Pancreas (tissue), 10 donors: ENCODE measurements around the gene ESRRB. TPM values are rescaled to one million over a fixed set of nuclear protein-coding genes. Genes with fewer than 3 reads are reported as not detected.

Experiments
- ATAC-seq, 4 donors: fragments of 200-7000 bp; cut with Tn5 transposase; one replicate each; pipeline versions ENCODE4 v1.8.0 to v1.9.1; 2020; ENCODE audit warnings: mild to moderate bottlenecking in 4 of 4, moderate library complexity in 4 of 4
- DNase-seq, 6 donors: peaks; one replicate each; pipeline ENCODE4 v3.0.0-alpha.2; 2020
- FAIRE-seq: peaks from 2 replicates; lab custom pipeline; 2012; peaks lifted over from hg19 to GRCh38; lab: Jason Lieb, UNC
- H3K27ac ChIP-seq, 4 donors: fragments of 200-600 bp; sonication (generic); 1 replicate in 3 of 4; 2 replicates in 1 of 4; pipeline versions ENCODE4 v1.5.0 to v1.8.0; 2020
- H3K27me3 ChIP-seq, 4 donors: fragments of 200-600 bp; one replicate each; pipeline ENCODE4 v1.8.0; 2021
- H3K36me3 ChIP-seq, 3 donors: fragments of 200-600 bp; sonication (generic) in 1 of 3; one replicate each; pipeline versions ENCODE4 v1.5.0 to v1.8.0; 2020 to 2021
- H3K4me1 ChIP-seq, 3 donors: fragments of 200-600 bp; one replicate each; pipeline ENCODE4 v1.8.0; 2021
- H3K4me3 ChIP-seq, 4 donors: fragments of 200-600 bp; sonication (generic) in 2 of 4; one replicate each; pipeline versions ENCODE4 v1.5.0 to v1.8.0; 2020 to 2021
- H3K9me3 ChIP-seq, 4 donors: fragments of 200-600 bp; one replicate each; pipeline ENCODE4 v1.8.0; 2021
- WGBS, 2 donors: extraction: QIAGEN DNeasy Blood & Tissue Kit; methylation state at CpG; one replicate each; pipeline ENCODE4 v1.1.7; 2013; 5-methylcytosine and 5-hydroxymethylcytosine counted together
- intact Hi-C, 3 donors: fragments of 100-400 bp; cut with DNase I; formaldehyde crosslinking; loops; one replicate each; pipeline versions ENCODE4 v1.11.1 to v1.14.2; 2022
- polyA plus RNA-seq, 2 donors: library from polyadenylated mRNA; stranded (reverse); fragments of 200-250 nt; gene quantifications; one replicate each; pipeline ENCODE4 v1.2.3, GENCODE V29; 2013
- total RNA-seq, 6 donors: library from RNA; stranded (reverse); fragmentation: NEBNext Ultra II Directional in 4 of 6; extraction: Animal tissue kit (Norgen Biotek cat#: 25700) in 4 of 6; gene quantifications; one replicate each; pipeline versions ENCODE4 v1.2.1 to v1.2.4, GENCODE V29; 2021 to 2023
- TF ChIP-seq, protein P1 (sequence below), 4 donors: fragments of 200-600 bp; sonication (generic) in 3 of 4; IDR thresholded peaks; one replicate each; pipeline versions ENCODE4 v1.5.0 to v1.8.0; 2021; ENCODE audit warnings: antibody characterized with exemption in 4 of 4
- donor health status: healthy with polysubstance abuse.
- donor health status: DM: no; HTN: no; CAD: no; lungs with moderate emphysema.
- donor health status: DM: no; HTN: no; CAD: no.
- donor health status: control.
- donor health status: control.
- donor health status: Bipolar disorder and iron deficiency.
- donor health status: DM: yes; HTN: yes; CAD: no.
- donor health status: DM: no; HTN: no; CAD: no.
- donor health status: DM: no; HTN: no; CAD: no.
- donor health status: DM: yes; HTN: yes; CAD: no.

The ESRRB gene
- total and polyA plus RNA-seq, 8 donors, result 0.14 to 0.85 (median 0.50) TPM; not detected in 2

- TF ChIP-seq, protein P1, sequence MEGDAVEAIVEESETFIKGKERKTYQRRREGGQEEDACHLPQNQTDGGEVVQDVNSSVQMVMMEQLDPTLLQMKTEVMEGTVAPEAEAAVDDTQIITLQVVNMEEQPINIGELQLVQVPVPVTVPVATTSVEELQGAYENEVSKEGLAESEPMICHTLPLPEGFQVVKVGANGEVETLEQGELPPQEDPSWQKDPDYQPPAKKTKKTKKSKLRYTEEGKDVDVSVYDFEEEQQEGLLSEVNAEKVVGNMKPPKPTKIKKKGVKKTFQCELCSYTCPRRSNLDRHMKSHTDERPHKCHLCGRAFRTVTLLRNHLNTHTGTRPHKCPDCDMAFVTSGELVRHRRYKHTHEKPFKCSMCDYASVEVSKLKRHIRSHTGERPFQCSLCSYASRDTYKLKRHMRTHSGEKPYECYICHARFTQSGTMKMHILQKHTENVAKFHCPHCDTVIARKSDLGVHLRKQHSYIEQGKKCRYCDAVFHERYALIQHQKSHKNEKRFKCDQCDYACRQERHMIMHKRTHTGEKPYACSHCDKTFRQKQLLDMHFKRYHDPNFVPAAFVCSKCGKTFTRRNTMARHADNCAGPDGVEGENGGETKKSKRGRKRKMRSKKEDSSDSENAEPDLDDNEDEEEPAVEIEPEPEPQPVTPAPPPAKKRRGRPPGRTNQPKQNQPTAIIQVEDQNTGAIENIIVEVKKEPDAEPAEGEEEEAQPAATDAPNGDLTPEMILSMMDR (IDR thresholded peaks at IDR 0.05), result no peak
- Histone ChIP-seq H3K4me3 (no peak overlapping the region), H3K27ac (no peak overlapping the region), H3K4me1 (no peaks in the 10 kb centered on the region), H3K9me3 (no peaks in the 10 kb centered on the region), H3K27me3 (no peaks in the 10 kb centered on the region), H3K36me3 (no peaks in the 10 kb centered on the region)
- WGBS, 2 donors, result 70 to 80% methylated on average over 7 of the region's 7 CpGs
- ATAC-seq, result no peak
- FAIRE-seq, result no peak
- intact Hi-C loops, result no loop called here
- no peak for DNase-seq
These were observed 71.0 kb downstream of the ESRRB start for GRCh38 chr14:76446921-76447320.

GRCh38 chr14:76450476-76450875 is 74.5 kb downstream of the ESRRB start:
- FAIRE-seq, result no peak
- no peak for DNase-seq
- Histone ChIP-seq H3K27me3 (no peaks in the 10 kb centered on the region), H3K4me1 (no peaks in the 10 kb centered on the region), H3K27ac (no peak overlapping the region), H3K9me3 (no peaks in the 10 kb centered on the region), H3K4me3 (no peak overlapping the region), H3K36me3 (no peaks in the 10 kb centered on the region)
- WGBS, 2 donors, result 73 to 77% methylated on average over 4 of the region's 4 CpGs
- intact Hi-C loops, result no loop called here
- no peak for ATAC-seq
- TF ChIP-seq, protein P1 (IDR thresholded peaks at IDR 0.05), result no peak

- no peaks in the 10 kb centered on the region for H3K36me3 ChIP-seq
- no peak overlapping the region for H3K4me3 ChIP-seq
- no peaks in the 10 kb centered on the region for H3K4me1 ChIP-seq
- H3K9me3 ChIP-seq, result no peaks in the 10 kb centered on the region
- TF ChIP-seq, protein P1 (IDR thresholded peaks at IDR 0.05), result peak in 2 of 4 donors; percentile 21 to 27
- H3K27me3 ChIP-seq, result no peaks in the 10 kb centered on the region
- intact Hi-C loops, result no loop called here
- DNase-seq (peak in 1 of 6 donors; percentile 21), FAIRE-seq (no peak), ATAC-seq (peak in 3 of 4 donors; percentile 37 to 59 (median 57))
- WGBS, 2 donors, result 57 to 59% methylated on average over 2 of the region's 2 CpGs
- H3K27ac ChIP-seq, result no peak overlapping the region
These were observed 80.3 kb downstream of the ESRRB start for GRCh38 chr14:76456200-76456599.

DNA sequence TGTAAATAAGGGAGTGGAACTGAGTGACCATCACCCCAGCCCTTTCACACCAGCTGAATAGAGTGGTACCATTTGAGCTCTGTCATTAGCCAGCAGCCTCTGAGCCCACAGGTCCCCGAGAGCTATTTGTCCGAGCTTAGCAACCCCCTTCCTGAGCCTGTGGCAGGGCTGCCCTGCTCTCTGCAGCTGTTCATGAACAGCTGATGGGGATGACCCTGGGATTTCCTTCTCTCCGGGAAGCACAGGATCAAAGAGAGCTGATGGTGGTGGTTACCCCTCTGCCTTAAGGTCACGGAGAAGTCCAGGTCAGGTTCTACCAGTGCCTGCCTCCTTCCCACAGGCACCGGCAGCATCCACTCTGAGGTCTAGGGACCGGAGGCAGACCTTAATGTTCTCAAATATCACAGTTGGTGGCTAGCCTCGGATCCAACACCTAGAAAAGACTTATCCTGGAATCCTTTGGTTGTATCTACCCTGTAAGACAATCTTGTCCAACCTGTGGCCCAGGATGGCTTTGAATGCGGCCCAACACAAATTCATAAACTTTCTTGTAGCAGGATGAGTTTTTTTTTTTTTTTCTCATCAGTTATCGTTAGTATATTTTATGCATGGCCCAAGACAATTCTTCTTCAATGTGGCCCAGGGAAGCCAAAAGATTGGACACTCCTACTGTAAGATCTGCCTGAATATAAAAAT is 81.1 kb downstream of the ESRRB start:
- Histone ChIP-seq H3K36me3 (no peaks in the 10 kb centered on the region), H3K4me3 (no peak overlapping the region), H3K9me3 (no peaks in the 10 kb centered on the region), H3K4me1 (no peaks in the 10 kb centered on the region), H3K27ac (no peak overlapping the region), H3K27me3 (no peaks in the 10 kb centered on the region)
- WGBS, 2 donors, result 76 to 82% methylated on average over 9 of the region's 9 CpGs
- ATAC-seq, result no peak
- FAIRE-seq, result no peak
- no peak for DNase-seq
- TF ChIP-seq, protein P1 (IDR thresholded peaks at IDR 0.05), result no peak
- intact Hi-C loops, result no loop called here

DNA sequence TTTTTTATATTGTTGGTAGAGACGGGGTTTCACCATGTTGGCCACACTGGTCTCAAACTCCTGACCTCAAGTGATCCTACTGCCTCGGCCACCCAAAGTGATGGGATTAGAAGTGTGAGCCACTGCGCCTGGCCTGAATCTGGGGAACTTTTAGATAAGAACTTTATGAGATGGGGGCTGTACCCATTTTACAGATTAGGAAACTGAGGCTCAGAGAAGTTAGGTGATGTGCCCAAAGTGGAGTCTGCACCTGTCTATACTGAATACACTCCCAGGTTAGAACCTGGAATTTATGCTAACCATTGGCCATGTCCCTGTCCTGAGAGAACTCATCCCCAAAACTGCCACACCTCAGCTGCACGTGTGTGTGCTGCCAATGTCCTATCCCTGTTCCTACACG is 81.9 kb downstream of the ESRRB start:
- Histone ChIP-seq H3K27ac (no peak overlapping the region), H3K4me3 (no peak overlapping the region), H3K9me3 (no peaks in the 10 kb centered on the region), H3K27me3 (no peaks in the 10 kb centered on the region), H3K4me1 (no peaks in the 10 kb centered on the region), H3K36me3 (no peaks in the 10 kb centered on the region)
- 79 to 80% methylated on average over 5 of the region's 5 CpGs for WGBS, 2 donors
- DNase-seq, result no peak
- intact Hi-C loops, result no loop called here
- FAIRE-seq, result no peak
- ATAC-seq, result no peak
- TF ChIP-seq, protein P1 (IDR thresholded peaks at IDR 0.05), result no peak
